DND-41 (cell line): ENCODE results near the gene PPEF2.
A peak's percentile ranks its signal among the peaks of the same experiment; 100 is the strongest.

Experiments
- ATAC-seq: fragments of 200-7000 bp; cut with Tn5 transposase; 3 replicates; pipeline ENCODE4 v1.9.1; 2021; ENCODE audit warnings: low read depth; ENCODE audit not compliant: insufficient read depth
- DNase-seq: peaks from one replicate; pipeline ENCODE4 v3.0.0-alpha.2; 2020
- H2AFZ ChIP-seq: 2 replicates; pipeline ENCODE4 v1.6.0; 2012; ENCODE audit warnings: low read depth, low read length
- H3K27ac ChIP-seq: 2 replicates; pipeline ENCODE4 v1.5.1; 2012; ENCODE audit warnings: low read length, inconsistent platforms
- H3K27me3 ChIP-seq: fragments of 200-600 bp; sonication (generic); 2 replicates; pipeline ENCODE4 v1.6.0; 2012; ENCODE audit warnings: low read length, mild to moderate bottlenecking, inconsistent platforms; ENCODE audit not compliant: insufficient read depth, poor library complexity
- H3K36me3 ChIP-seq: 2 replicates; pipeline ENCODE4 v1.5.1; 2012; ENCODE audit warnings: low read length, inconsistent platforms; ENCODE audit not compliant: insufficient read depth
- H3K4me1 ChIP-seq: 2 replicates; pipeline ENCODE4 v1.5.1; 2012; ENCODE audit warnings: mild to moderate bottlenecking, low read length; ENCODE audit not compliant: insufficient read depth
- H3K4me2 ChIP-seq: 2 replicates; pipeline ENCODE4 v1.6.0; 2012; ENCODE audit warnings: mild to moderate bottlenecking, moderate library complexity, low read length, inconsistent platforms; ENCODE audit not compliant: insufficient read depth
- H3K4me3 ChIP-seq, 2 experiments: fragments of 200-600 bp in 1 of 2; shearing (Covaris generic) in 1 of 2; 2 replicates each; pipeline ENCODE4 v1.5.1; 2012 to 2016; ENCODE audit warnings: inconsistent platforms in 2 of 2, low read length in 2 of 2, mild to moderate bottlenecking in 2 of 2, low read depth in 1 of 2, moderate library complexity in 1 of 2
- H3K79me2 ChIP-seq: 2 replicates; pipeline ENCODE4 v1.6.0; 2012; ENCODE audit warnings: low read length, inconsistent platforms; ENCODE audit not compliant: insufficient read depth
- H3K9ac ChIP-seq: 2 replicates; pipeline ENCODE4 v1.6.0; 2012; ENCODE audit warnings: low read depth, mild to moderate bottlenecking, inconsistent platforms, low read length, moderate library complexity
- H3K9me3 ChIP-seq: 2 replicates; pipeline ENCODE4 v1.5.1; 2012; ENCODE audit warnings: low read length, moderate library complexity, mild to moderate bottlenecking, inconsistent platforms; ENCODE audit not compliant: insufficient read depth, severe bottlenecking
- H4K20me1 ChIP-seq: 2 replicates; pipeline ENCODE4 v1.6.0; 2012; ENCODE audit warnings: low read length; ENCODE audit not compliant: insufficient read depth
- CTCF ChIP-seq: IDR thresholded peaks from 2 replicates; pipeline ENCODE4 v1.5.1; 2012; ENCODE audit warnings: borderline replicate concordance, low read length, moderate library complexity, mild to moderate bottlenecking; ENCODE audit not compliant: poor library complexity, severe bottlenecking; ENCODE audit errors: extremely low read depth
- EZH2 ChIP-seq: IDR thresholded peaks from 3 replicates; pipeline ENCODE4 v1.6.1; 2012; ENCODE audit warnings: borderline replicate concordance, low read depth, mild to moderate bottlenecking, moderate library complexity, low read length, inconsistent platforms; ENCODE audit not compliant: severe bottlenecking

PPEF2 gene

GRCh38 chr4:75843596-75843995 is 58.7 kb downstream of the PPEF2 start:
- H2AFZ ChIP-seq, result no peak overlapping the region
- no peaks in the 10 kb centered on the region for H3K4me1 ChIP-seq
- H3K36me3 ChIP-seq, result no peaks in the 10 kb centered on the region
- no peaks in the 10 kb centered on the region for H3K27me3 ChIP-seq
- H3K9ac ChIP-seq, result no peak overlapping the region
- no peaks in the 10 kb centered on the region for H3K9me3 ChIP-seq
- ATAC-seq (no peak), DNase-seq (no peak)
- no peak overlapping the region for H3K4me3 ChIP-seq
- no peak for TF ChIP-seq EZH2
- TF ChIP-seq CTCF, result no peak
- no peak overlapping the region for H3K4me2 ChIP-seq
- no peaks in the 10 kb centered on the region for H3K79me2 ChIP-seq
- H3K27ac ChIP-seq, result no peak overlapping the region
- no peaks in the 10 kb centered on the region for H4K20me1 ChIP-seq

DNA sequence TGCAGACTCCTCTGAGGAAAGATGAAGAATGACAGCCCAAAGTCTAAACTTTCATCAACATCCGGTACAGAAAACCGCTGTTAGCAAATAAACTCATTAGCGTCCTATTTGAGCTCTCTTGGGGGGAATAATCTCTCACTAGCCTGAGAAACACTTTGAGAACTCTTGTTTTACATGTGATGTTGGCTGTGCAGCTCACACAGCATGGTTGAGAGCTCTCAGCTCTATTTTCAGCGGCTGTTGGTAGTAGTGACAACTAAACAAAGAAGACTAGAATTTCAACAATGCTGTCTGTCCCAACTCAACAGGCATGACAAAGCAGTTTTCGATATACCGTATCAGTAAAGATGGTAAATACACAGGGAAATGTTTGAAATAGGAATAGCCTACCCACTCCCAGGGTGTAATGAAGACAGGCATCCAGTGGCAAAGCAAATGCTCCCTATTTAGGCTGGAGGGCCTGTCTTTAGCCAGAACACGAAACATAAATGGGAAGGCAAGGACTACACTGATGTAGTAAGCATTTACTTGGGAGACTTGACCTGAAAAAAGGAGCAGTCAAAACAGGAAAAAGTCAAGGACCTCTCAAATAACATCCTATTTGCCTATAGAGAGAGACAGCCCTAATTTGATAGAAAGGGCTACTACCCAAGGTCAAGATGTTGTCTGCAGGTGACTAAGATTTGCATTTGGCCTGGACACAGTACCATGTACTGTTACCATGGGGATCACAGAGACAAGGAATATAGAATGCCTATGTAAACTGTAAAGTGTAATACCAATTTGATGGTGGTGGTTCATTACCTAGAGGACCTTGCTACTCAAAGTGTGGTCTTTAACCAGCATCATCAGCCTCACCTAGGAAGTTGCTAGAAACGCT is 60.4 kb downstream of the PPEF2 start:
- no peak for TF ChIP-seq EZH2
- Histone ChIP-seq H3K9me3 (no peaks in the 10 kb centered on the region), H3K4me1 (no peaks in the 10 kb centered on the region), H3K79me2 (no peaks in the 10 kb centered on the region), H3K4me2 (no peak overlapping the region), H3K9ac (no peak overlapping the region), H3K4me3 (no peak overlapping the region), H2AFZ (0 out of 2 replicates have a peak overlapping the region, but pooled peaks have one; percentile 13), H4K20me1 (no peaks in the 10 kb centered on the region), H3K36me3 (no peaks in the 10 kb centered on the region), H3K27me3 (no peaks in the 10 kb centered on the region), H3K27ac (no peak overlapping the region)
- no peak for DNase-seq
- ATAC-seq, result no peak

DNA sequence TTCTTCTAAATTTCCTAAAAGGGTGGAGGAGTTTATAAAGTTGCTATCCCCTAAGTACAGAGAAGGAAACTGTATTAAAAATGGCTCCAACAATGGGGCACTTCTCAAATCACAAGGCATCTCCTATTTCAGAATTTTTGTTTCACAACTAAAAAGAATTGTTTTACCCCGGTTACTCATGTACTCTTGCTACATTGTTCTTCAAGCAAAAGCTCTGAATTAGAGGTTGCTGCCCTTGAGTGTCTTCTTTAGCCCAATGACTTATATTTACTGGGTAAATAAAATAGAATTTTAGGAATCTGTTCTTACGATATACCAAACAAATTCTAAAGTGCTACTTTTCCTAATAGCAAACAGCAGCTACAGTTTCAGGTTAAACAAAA is 67.5 kb downstream of the PPEF2 start:
- no peaks in the 10 kb centered on the region for H3K36me3 ChIP-seq
- no peaks in the 10 kb centered on the region for H3K27me3 ChIP-seq
- H3K4me3 ChIP-seq, result no peak overlapping the region
- no peak for DNase-seq
- ATAC-seq, result no peak
- no peaks in the 10 kb centered on the region for H3K4me1 ChIP-seq
- H3K27ac ChIP-seq, result no peak overlapping the region
- H2AFZ ChIP-seq, result no peak overlapping the region
- no peaks in the 10 kb centered on the region for H3K79me2 ChIP-seq
- H3K9me3 ChIP-seq, result no peaks in the 10 kb centered on the region
- TF ChIP-seq CTCF, result no peak
- TF ChIP-seq EZH2, result no peak
- H3K9ac ChIP-seq, result no peak overlapping the region
- no peak overlapping the region for H3K4me2 ChIP-seq
- H4K20me1 ChIP-seq, result no peaks in the 10 kb centered on the region

DNA sequence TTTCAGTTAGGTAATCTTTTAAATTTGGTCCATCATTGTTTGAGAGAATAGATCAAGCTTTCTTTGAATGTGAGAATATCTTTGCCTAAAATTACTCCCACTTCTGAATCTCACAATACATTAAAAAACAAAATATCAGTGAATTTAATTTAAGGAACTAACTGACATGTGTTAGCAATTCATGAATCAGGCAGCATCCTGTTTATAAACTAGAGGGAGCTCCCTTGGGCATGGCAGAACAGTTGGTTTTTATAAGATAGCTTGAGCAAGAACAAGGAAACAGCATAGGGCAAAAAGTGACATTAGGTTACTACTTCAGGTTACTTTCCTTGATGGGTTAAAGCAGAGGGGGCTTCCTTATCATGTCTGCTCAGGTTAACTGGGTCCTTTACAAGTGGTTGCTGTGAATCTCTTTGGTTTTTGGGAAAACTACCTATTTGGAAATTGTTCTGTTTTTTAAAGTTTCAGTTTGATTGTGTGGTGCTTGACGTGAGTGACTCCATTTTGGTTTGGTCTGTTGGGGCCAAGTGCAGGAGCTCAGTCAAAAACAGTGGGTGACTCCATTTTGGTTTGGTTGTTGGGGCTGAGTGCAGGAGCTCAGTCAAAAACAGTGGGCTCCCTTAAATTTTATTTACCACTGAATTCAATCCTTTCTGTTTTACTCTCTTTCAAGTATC is 68.0 kb downstream of the PPEF2 start:
- Histone ChIP-seq H3K27me3 (no peaks in the 10 kb centered on the region), H3K4me3 (no peak overlapping the region), H3K9ac (no peak overlapping the region), H2AFZ (no peak overlapping the region), H3K79me2 (no peaks in the 10 kb centered on the region), H3K27ac (no peak overlapping the region), H4K20me1 (no peaks in the 10 kb centered on the region), H3K9me3 (no peaks in the 10 kb centered on the region), H3K36me3 (no peaks in the 10 kb centered on the region), H3K4me1 (no peaks in the 10 kb centered on the region), H3K4me2 (no peak overlapping the region)
- DNase-seq, result no peak
- TF ChIP-seq CTCF (no peak), EZH2 (no peak)
- no peak for ATAC-seq
